Measurements from ENCODE around the gene RFX3. TPM values are rescaled to one million over a fixed set of nuclear protein-coding genes. Genes with fewer than 3 reads are reported as not detected.

Gene RFX3
- total RNA-seq, 2 experiments from 2014 or later = 22.9 to 24.8 TPM

DNA sequence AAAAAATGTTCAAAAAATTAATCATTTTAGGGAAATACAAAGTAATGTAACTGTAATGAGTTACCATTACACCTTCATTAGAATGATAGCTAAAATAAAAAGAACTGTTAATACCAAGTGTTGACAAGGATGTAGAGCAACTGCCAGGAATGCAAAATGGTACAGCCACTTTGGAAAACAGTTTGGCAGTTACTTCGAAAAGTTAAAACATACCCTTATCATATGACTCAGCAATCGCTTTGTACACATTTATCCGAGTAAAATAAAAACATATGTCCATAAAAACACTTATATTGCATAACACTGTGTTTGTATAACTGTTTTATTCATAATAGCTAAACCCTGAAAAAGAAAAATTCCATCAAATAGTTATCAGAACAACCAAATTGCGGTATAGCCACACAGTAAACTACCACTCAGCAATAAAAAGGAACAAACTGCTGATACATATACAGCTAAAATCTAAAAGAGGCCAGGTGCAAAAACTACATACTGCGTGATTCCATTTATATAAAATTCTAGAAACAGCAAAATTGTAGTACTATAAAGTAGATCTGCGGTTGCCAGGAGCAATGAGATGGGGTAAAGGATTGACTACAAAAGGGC is 61.7 kb downstream of the RFX3 start:
- TF ChIP-seq, protein P1, sequence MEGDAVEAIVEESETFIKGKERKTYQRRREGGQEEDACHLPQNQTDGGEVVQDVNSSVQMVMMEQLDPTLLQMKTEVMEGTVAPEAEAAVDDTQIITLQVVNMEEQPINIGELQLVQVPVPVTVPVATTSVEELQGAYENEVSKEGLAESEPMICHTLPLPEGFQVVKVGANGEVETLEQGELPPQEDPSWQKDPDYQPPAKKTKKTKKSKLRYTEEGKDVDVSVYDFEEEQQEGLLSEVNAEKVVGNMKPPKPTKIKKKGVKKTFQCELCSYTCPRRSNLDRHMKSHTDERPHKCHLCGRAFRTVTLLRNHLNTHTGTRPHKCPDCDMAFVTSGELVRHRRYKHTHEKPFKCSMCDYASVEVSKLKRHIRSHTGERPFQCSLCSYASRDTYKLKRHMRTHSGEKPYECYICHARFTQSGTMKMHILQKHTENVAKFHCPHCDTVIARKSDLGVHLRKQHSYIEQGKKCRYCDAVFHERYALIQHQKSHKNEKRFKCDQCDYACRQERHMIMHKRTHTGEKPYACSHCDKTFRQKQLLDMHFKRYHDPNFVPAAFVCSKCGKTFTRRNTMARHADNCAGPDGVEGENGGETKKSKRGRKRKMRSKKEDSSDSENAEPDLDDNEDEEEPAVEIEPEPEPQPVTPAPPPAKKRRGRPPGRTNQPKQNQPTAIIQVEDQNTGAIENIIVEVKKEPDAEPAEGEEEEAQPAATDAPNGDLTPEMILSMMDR (IDR thresholded peaks at IDR 0.05) = no peak
- CTCF ChIA-PET = interaction anchor here (1.2 kb wide), 1 partner anchor 184 kb away, joined by 3 read pairs; no protein-coding TSS in a partner anchor
- POLR2A ChIA-PET = interaction anchor here (0.6 kb wide), 1 partner anchor 34 kb away, joined by 3 read pairs; no protein-coding TSS in a partner anchor
- Mint-ChIP-seq H3K9me3 (no peaks in the 10 kb centered on the region), H3K36me3 (ENCODE audit: low read depth) (no peaks in the 10 kb centered on the region), H3K4me3 (no peak overlapping the region), H3K27ac (no peak overlapping the region), H3K4me1 (ENCODE audit: low read depth) (peaks cover 7% of the 10 kb centered on the region), H3K27me3 (no peaks in the 10 kb centered on the region)
- no peak overlapping the region for H3K4me3 ChIP-seq (ENCODE audit: low read length)
- intact Hi-C loops (cut with DNase I, micrococcal nuclease) = loop anchor here (10.0 kb wide), 3 partner anchors 761 to 881 kb away; no protein-coding TSS in a partner anchor
- H3K27ac ChIP-seq (ENCODE audit: low read depth in 1 of 2, low read length in 2 of 2) = no peak overlapping the region
- H3K36me3 ChIP-seq (ENCODE audit: insufficient read depth, low read length) = no peaks in the 10 kb centered on the region
- no peaks in the 10 kb centered on the region for H3K27me3 ChIP-seq (ENCODE audit: control insufficient read depth in 1 of 2, insufficient read depth in 2 of 2, low read length in 2 of 2)
- peaks cover 3% of the 10 kb centered on the region for H3K4me1 ChIP-seq (ENCODE audit: insufficient read depth, low read length)
- ATAC-seq (ENCODE audit: poor library complexity) = no peak
- no peak for DNase-seq
- no peaks in the 10 kb centered on the region for H3K9me3 ChIP-seq (ENCODE audit: control insufficient read depth in 1 of 2, insufficient read depth in 1 of 2, low read length in 2 of 2)

DNA sequence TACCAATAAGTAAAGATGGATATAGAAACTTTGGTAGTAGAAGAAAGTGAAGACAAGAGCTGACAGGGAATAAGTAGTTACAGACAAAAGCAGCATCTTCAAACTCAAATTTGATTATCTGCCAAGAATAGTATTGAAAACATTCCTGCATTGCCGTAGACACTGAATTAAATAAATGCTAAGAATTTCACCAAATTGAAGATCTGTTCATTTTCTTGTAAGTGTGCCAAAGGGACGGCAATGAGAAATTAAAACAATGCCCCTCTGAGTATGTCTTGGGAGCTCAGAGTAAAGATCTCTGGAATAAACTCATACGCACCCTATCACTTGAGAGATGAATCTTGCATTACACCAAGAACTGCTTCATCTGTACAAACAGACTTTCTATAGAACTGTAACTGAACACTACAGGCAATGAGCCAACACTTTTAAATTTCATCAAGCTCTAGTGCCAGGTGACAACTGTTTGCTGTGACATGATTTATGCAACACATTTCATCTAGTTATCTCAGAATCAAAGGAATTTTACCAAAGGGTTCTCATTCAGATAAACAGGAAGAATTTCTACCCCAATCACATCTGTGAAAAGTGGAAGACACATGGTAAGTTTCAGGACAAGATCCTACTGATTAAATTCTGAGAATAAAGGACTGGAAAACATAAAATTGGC is 66.9 kb downstream of the RFX3 start:
- Histone ChIP-seq H3K27ac (ENCODE audit: low read depth in 1 of 2, low read length in 2 of 2) (no peak overlapping the region), H3K36me3 (ENCODE audit: insufficient read depth, low read length) (no peaks in the 10 kb centered on the region), H3K9me3 (ENCODE audit: control insufficient read depth in 1 of 2, insufficient read depth in 1 of 2, low read length in 2 of 2) (no peaks in the 10 kb centered on the region), H3K4me3 (ENCODE audit: low read length) (no peak overlapping the region), H3K27me3 (ENCODE audit: control insufficient read depth in 1 of 2, insufficient read depth in 2 of 2, low read length in 2 of 2) (no peaks in the 10 kb centered on the region), H3K4me1 (ENCODE audit: insufficient read depth, low read length) (no peaks in the 10 kb centered on the region)
- no peak for ATAC-seq (ENCODE audit: poor library complexity)
- no peak for DNase-seq
- TF ChIP-seq, protein P1 (IDR thresholded peaks at IDR 0.05) = no peak
- intact Hi-C loops (cut with DNase I, micrococcal nuclease) = no loop called here
- Mint-ChIP-seq H3K27ac (no peak overlapping the region), H3K36me3 (ENCODE audit: low read depth) (peaks cover 14% of the 10 kb centered on the region), H3K27me3 (no peaks in the 10 kb centered on the region), H3K4me1 (ENCODE audit: low read depth) (peaks cover 10% of the 10 kb centered on the region), H3K9me3 (no peaks in the 10 kb centered on the region), H3K4me3 (no peak overlapping the region)
- ChIA-PET CTCF (interaction anchor here (1.0 kb wide), 1 partner anchor 8 kb away, joined by 3 read pairs; no protein-coding TSS in a partner anchor), POLR2A (interaction anchor here (0.8 kb wide), 1 partner anchor 68 kb away, joined by 3 read pairs; no protein-coding TSS in a partner anchor)

DNA sequence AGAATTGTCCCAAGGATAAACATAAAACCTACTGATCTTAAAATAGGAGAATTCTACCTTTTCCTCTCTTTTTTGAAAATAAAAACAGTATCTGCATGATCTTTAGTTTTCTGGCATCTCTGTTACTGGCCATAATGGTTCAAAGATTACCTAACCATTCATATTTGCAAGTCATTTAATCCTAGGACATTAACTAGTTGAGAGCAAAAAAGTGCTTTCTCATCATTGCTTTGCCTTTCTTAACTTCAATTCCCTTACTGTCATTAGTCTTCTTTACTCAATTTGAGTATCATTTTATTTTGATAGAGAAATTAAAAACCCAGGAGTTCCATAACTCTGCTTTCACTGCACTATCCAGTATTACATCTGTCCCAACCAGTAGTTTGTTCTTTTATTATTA is 68.6 kb downstream of the RFX3 start:
- Mint-ChIP-seq H3K36me3 (ENCODE audit: low read depth) (peaks cover 14% of the 10 kb centered on the region), H3K27me3 (no peaks in the 10 kb centered on the region), H3K9me3 (no peaks in the 10 kb centered on the region), H3K4me3 (no peak overlapping the region), H3K4me1 (ENCODE audit: low read depth) (peaks cover 10% of the 10 kb centered on the region), H3K27ac (no peak overlapping the region)
- Histone ChIP-seq H3K27me3 (ENCODE audit: control insufficient read depth in 1 of 2, insufficient read depth in 2 of 2, low read length in 2 of 2) (no peaks in the 10 kb centered on the region), H3K4me3 (ENCODE audit: low read length) (no peak overlapping the region), H3K27ac (ENCODE audit: low read depth in 1 of 2, low read length in 2 of 2) (no peak overlapping the region), H3K9me3 (ENCODE audit: control insufficient read depth in 1 of 2, insufficient read depth in 1 of 2, low read length in 2 of 2) (no peaks in the 10 kb centered on the region), H3K36me3 (ENCODE audit: insufficient read depth, low read length) (no peaks in the 10 kb centered on the region), H3K4me1 (ENCODE audit: insufficient read depth, low read length) (no peaks in the 10 kb centered on the region)
- ATAC-seq (ENCODE audit: poor library complexity) (no peak), DNase-seq (no peak)
- intact Hi-C loops (cut with DNase I, micrococcal nuclease) = no loop called here
- CTCF ChIA-PET = interaction anchor here (1.8 kb wide), 1 partner anchor 10 kb away, joined by 4 read pairs; no protein-coding TSS in a partner anchor
- TF ChIP-seq, protein P1 (IDR thresholded peaks at IDR 0.05) = no peak
- POLR2A ChIA-PET = no interaction called here
